Stimulated activated CD4-positive, alpha-beta T cell treated with anti-CD3 and anti-CD28 coated beads, Interleukin-2, amount 100 ng/mL, for 48 hours (primary cell): ENCODE data around the gene ARID4B.
"Not testable (repeated sequence)": the region's sequence is repeated elsewhere in the genome, so short reads cannot be mapped to it uniquely, and the experiment has no call there.

Source experiments
- DNase-seq, 2 donors: peaks; one replicate each; pipeline ENCODE4 v3.0.0-alpha.2; 2020

ARID4B gene, protein sequence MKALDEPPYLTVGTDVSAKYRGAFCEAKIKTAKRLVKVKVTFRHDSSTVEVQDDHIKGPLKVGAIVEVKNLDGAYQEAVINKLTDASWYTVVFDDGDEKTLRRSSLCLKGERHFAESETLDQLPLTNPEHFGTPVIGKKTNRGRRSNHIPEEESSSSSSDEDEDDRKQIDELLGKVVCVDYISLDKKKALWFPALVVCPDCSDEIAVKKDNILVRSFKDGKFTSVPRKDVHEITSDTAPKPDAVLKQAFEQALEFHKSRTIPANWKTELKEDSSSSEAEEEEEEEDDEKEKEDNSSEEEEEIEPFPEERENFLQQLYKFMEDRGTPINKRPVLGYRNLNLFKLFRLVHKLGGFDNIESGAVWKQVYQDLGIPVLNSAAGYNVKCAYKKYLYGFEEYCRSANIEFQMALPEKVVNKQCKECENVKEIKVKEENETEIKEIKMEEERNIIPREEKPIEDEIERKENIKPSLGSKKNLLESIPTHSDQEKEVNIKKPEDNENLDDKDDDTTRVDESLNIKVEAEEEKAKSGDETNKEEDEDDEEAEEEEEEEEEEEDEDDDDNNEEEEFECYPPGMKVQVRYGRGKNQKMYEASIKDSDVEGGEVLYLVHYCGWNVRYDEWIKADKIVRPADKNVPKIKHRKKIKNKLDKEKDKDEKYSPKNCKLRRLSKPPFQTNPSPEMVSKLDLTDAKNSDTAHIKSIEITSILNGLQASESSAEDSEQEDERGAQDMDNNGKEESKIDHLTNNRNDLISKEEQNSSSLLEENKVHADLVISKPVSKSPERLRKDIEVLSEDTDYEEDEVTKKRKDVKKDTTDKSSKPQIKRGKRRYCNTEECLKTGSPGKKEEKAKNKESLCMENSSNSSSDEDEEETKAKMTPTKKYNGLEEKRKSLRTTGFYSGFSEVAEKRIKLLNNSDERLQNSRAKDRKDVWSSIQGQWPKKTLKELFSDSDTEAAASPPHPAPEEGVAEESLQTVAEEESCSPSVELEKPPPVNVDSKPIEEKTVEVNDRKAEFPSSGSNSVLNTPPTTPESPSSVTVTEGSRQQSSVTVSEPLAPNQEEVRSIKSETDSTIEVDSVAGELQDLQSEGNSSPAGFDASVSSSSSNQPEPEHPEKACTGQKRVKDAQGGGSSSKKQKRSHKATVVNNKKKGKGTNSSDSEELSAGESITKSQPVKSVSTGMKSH (N-terminal part only)

DNA sequence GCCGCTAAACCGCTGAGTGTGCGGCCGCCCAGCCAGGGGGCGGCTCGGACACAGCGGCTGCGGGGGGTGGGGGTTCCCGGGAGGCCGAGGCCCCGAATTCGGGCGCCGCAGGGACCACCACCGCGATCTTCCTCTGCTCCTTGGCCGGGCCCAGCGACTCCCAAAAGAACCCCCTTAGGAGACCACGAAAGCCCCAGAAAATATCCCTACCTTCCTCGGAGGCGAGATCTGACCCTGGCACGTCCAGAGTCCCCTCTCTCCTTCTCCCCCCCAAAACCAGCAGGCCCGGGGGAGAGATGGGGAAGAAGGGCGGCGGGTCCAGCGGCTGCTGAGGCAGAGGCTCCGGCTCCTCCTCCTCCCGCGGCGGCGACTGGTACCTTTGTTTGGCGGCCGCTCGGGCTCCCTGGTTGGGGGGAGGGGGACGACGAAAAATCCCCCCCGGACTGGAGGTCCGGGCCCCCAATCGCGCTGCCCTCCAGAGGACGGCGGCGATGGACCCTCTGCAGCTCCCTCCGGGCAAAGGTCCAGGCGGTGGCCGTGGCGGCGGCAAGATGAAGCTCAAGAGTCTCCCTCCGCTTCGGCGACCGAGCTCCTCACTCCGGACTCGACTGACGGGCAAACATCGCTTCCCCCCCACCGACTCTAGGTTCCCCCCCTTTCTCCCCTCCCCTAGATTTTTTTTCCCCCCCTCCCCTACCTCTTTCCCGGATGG lies at the start of gene ARID4B:
ARID4B (minus strand) TSS at position 621 of the 712 bp plus-strand sequence. CDS start 1,260 bp downstream, outside the sequence.
- DNase-seq, result peak in 1 of 2 donors; percentile 37

DNA sequence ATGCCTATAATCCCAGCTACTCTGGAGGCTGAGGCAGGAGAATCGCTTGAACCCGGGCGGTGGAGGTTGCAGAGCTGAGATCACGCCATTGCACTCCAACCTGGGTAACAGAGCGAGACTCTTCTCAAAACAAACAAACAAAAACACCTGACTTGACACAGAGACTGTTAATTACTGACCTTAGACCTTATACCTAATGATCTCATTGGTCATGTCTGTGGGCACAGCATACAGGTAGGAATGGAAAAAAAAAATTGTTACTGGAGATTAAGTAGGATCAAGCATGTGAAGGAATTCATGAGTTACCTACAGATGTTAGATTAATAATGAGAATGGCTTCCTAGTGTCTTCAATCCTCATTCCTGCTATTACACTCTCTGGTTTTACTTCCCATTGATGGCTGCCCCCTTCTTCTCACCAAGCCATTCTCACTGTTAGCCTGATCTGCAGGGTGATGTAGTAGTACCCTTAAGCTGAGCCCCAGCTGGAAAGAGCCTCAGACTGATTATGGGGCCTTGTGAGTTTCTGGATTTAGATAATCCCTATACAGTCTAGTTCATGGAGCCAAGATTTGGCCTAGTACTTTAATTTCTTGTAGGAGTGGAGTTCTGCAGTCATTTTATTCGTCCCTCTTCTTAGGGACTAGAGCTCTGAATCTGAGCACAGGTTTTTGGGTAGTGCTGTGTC lies 48.1 kb upstream of the ARID4B start:
- no peak for DNase-seq

DNA sequence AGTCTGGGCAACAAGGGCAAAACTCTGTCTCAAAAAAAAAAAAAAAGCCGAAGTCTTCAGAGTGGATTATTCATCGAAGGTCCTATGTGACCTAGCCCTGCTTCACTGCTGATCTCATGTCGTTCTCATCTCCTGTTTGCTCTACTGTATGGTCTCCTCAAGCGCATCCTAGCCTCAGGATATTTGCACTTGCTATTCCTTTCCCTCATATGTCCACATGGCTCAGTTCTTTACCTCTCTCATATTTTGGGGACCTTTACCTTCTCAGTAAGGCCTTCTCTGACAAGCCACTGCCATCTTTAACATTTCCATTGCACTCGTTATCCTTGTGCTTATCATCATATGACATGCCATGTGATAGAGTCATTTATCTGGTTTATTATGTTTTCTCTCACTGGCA lies 41.8 kb upstream of the ARID4B start:
- no peak for DNase-seq

DNA sequence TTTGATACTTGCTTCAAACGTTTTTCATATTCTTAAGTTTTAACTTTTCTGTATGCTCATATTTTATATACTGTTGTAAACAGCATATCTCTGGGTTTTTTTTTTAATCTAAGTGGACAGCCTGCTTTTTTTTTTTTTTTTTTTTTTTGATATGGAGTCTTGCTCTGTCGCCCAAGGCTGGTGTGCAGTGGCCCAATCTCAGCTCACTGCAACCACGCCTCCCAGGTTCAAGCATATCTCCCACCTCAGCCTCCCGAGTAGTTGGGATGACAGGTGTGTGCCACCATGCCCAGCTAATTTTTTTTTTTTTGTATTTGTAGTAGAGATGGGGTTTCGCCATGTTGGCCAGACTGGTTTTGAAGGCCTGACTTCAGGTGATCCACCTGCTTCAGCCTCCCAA lies 40.4 kb upstream of the ARID4B start:
- no peak for DNase-seq

DNA sequence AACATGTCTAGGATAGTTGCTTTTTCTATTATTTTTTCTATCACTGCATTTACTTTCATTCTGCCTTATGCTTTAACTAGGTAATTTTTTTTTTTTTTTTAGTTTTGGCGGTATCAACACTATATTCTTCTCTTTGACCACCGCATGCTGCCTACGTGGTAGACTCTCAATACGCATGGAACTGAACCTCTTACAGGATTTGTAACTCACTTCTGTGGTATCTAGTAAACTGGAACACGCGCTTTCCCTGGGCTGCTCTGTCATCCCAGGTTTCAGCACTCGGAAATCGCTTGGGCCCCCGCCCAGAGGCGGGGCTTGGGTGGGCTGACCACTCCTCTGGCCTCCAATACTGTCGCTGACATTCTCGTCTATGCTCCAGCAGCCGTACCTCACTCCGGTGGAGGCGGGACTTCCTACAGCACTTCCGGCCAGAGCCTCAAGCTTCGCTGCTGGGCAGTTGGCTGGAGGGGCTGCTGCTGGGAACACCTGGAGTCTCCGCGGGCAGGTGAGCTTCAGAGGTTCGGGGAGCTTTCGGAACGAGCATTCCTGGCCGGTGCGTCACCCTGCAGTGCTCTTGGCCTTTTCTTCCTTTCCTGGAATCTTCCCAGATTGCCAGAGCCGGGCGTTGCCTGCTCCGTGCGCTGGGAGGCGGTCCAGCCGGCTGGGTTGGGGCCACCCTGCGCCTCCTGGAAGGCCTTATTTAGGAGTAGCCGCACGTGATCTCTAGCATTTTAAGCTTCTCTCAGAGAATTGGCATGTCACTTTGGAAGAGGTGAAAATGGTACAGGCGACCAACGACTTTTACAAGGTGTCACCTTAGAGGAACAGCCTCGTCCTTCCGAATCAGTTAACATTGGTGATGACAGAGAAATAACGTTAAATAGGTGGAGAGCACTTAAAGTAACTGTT lies 39.3 kb upstream of the ARID4B start, which contains the start of gene TBCE:
TBCE (plus strand) TSS at position 428 of the 909 bp plus-strand sequence. CDS start 12,623 bp downstream, outside the sequence.
- peak; percentile 77 to 89 for DNase-seq

DNA sequence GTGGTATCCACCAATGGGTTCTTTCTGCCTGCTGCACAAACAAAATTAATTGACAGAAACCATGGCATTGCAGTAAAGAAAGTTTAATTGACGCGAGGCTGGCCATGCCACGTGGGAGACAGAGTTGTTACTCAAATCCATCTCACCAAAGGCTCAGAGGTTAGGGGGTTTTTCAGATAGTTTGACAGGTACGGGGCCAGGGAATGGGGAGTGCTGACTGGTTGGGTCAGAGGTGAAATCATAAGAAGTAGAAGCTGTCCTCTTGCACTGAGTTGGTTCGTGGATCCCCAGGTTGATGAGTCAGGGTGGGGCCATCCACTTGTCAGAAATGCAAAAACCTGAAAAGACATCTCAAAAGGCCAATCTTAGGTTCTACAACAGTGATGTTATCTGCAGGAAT lies 38.3 kb upstream of the ARID4B start:
- DNase-seq, result peak; percentile 9 to 12

DNA sequence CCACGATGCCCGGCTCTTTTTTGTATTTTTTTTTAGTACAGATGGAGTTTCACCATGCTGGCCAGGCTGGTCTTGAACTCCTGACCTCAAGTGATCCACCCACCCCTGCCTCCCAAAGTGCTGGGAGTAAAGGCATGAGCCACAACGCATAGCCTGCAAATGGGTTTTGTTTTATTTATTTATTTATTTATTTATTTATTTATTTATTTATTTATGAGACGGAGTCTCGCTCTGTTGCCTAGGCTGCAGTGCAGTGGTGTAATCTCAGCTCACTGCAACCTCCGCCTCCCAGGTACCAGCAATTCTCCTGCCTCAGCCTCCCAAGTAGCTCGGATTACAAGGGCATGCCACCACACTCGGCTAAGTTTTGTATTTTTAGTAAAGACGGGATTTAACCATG lies 36.2 kb upstream of the ARID4B start:
- not testable (repeated sequence) for DNase-seq

DNA sequence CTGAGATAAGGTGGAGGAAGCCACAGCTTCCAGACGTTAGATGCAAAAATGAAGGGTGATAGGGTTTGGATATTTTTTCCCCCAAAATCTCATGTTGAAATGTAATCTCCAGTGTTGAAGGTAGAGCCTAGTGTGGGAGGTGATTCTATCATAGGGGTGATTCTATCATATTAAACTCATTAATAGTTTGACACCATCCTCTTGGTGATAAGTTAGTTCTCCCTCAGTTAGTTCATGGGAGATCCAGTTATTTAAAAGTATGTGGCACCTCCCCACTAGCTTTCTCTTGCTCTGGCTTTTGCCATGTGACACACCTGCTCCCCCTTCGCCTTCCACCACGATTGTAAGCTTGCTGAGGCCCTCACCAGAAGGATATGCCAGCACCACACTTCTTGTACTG lies 30.9 kb upstream of the ARID4B start:
- no peak for DNase-seq

DNA sequence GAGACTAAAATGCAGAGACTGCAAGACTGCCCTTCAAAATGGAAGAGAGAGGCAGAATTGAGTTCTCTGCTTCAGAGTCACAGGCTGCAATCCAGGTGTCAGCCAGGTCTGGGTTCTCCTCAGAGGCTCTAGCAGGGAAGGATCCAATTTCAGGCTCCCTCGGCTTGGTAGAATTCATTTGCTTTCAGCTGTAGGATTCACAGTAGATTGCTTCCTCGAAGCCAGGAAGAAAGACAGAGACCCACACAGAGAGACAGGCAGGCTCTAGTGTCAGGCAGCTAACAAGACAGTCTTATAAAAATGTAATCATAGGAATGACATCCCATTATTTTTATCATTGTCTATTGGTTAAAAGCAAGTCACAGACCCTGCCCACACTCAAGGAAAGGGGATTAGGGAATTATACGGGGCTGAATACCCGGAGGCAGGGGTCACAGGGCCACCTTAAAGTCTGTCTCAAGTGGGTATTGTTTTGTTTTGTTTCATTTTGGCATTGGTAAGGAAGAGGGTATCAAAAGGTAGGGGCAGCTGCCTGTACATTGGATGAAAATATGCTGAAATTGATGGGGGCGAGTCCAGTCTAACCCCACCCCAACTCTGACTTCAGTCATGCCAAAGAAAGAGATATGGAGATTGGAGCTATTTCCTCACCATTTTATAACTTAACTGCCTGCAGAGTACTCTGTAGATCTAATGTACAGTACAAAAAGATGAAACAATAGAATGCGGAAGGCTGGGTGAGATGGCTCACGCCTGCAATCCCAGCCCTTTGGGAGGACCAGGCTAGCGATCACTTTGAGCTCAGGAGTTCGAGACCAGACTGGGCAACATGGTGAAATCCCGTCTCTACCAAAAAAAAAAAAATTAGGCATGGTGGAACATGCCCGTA lies 29.8 kb upstream of the ARID4B start:
- no peak for DNase-seq

DNA sequence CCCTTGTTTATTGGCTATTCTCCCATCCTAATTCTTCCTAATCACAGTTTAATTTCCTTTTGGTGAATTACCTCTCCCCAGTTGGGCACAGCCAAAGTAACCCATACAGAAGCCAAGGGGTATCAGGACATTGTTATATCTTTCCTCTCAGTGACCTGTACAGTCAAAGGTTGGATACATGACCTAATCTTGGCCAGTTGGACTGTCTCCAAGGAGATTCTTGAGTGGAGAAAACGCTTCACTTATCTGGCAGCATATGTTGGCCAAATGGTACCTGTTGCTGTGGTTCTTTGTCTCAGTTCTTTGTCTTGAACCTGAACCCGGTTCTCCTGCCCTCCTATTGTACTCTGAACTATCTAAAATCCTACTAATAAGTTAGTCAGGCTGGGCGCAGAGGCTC lies 23.9 kb upstream of the ARID4B start:
- DNase-seq, result no peak

DNA sequence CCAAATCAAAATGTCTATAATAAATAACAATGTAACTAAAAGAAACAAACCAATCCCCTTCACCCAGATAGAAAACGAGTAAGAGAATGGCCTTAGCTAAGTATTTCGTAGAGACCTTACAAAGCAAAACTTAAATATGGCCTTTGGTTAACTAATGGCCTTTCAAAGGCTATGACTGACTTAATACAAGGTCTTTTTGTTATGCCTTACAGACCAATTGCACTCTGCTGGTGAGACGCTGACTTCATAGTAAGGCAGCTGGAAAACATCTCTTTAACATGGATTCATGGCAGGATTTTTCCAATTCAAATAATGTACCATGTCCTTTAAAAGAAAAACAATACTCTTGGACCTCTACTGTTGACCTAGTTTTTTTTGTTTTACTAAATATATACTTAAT lies 23.5 kb upstream of the ARID4B start:
- DNase-seq, result no peak

DNA sequence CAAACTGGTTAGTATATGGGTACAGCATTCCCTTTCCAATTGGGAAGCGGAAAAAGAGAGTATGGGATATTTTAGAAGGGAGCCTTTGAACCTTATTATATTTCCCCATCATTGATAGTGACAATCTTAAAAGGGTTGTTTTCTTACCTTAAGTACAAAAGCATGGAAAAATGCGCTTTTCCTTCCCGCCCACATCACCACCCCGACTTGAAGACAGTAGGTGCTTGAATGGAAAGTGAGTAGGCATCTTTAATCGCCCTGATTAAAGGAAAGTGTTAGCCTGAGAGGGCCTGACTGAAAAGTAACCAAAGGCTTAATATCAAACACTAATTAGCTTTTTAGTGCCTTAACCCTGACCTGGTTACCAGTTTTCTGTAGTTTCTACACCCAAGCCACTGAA lies 15.7 kb upstream of the ARID4B start:
- no peak for DNase-seq

DNA sequence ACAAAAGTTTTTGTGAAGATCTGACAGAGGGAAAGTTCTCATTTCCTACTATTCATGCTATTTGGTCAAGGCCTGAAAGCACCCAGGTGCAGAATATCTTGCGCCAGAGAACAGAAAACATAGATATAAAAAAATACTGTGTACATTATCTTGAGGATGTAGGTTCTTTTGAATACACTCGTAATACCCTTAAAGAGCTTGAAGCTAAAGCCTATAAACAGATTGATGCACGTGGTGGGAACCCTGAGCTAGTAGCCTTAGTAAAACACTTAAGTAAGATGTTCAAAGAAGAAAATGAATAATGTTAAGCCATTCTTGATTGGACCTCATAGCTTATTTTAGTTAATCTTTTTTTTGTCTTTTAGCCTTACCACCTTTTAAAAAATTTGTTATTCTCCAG lies 14.5 kb upstream of the ARID4B start:
- DNase-seq, result no peak

DNA sequence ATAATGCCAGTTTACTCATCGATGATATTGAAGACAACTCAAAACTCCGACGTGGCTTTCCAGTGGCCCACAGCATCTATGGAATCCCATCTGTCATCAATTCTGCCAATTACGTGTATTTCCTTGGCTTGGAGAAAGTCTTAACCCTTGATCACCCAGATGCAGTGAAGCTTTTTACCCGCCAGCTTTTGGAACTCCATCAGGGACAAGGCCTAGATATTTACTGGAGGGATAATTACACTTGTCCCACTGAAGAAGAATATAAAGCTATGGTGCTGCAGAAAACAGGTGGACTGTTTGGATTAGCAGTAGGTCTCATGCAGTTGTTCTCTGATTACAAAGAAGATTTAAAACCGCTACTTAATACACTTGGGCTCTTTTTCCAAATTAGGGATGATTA lies 14.1 kb upstream of the ARID4B start:
- no peak for DNase-seq

DNA sequence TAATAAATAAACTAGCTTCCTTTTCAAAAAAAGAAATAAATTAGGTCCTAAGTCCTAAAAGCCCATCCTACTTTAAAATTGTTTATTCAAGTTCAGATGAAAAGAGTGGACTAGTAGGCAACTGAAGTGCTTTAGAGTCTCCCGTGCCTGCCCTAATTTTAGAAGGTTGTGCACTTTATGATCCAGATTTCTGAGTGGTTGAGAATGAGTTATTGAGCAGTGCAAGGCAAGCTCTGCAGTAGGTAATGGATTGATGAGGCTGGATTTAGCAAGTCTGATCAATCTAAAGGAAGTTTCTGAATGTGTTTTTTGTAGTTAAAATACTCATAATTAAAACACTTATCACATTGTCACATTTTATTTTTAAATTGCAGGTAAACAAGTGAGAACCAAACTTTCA lies 13.4 kb upstream of the ARID4B start:
- DNase-seq, result no peak

DNA sequence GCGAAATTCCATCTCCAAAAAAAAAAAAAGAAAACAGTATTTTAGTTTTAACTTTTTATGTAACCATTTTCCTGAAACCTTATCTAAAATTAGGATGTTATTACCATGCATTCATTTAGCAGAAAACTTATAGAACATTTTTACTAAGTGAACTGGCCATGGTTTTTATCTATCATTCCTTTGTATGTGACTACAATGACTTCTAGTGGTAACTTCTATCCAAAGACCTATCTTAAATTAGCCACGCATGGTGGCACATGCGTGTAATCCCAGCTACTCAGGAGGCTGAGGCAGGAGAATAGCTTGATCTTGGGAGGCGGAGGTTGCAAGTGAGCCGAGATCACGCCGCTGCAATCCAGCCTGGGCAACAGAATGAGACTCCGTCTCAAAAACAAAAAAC lies 11.8 kb upstream of the ARID4B start:
- DNase-seq, result no peak

DNA sequence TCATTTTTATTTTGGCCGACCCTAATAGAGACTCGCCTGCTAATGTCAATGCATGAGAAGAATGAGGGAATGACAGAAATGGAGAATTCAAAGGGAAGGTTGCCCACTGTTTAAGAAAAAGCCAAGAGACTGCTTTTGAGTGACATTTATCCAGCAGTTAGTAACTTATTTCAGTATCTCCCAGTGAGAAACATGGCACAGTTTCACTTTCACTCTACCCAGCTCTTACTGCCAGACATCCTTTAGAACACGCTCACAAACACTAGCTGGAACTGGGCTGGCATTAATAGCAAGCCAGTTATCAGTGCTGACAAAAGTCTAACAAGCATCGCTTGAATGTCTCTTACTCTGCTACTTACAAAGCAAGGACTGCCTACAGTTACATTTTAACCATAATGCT lies 8.9 kb upstream of the ARID4B start:
- no peak for DNase-seq

DNA sequence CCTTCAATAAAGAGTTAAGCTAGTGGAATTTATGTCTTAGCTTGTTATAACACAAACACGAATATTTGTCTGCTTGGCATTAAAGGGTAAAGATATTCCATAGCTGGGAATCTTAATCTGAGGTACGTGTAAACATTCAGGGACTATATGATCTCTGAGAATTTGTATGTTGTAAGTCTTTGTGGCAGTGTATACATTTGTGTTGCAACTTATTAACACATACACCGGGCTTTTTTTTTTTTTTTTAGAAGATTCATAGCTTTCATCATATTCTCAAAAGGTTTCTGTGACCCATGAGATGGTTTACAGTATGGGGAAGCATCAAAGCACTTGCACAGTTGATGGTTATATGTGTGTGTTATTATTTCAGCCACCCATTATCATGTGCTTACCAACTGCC lies 3.4 kb upstream of the ARID4B start:
- DNase-seq, result no peak

DNA sequence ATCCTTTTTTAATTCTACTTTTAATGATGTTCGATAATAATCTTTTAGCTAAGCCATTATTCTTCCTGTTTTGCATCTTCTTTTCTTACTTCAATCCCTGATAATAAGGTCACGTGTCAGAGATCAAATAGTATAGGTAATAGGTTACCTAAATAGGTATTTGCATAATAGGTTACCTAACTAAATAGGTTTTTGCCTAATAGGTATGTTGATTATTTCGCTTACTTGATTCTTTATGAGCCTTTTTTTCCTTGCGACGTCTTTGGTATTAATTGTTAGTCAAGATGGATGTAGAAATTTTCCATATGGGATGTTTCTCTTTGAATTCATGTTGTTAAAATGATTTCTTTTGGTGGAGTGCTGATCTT lies 2.9 kb upstream of the ARID4B start:
- DNase-seq, result no peak
